ENCODE data around the gene BST1.

DNA sequence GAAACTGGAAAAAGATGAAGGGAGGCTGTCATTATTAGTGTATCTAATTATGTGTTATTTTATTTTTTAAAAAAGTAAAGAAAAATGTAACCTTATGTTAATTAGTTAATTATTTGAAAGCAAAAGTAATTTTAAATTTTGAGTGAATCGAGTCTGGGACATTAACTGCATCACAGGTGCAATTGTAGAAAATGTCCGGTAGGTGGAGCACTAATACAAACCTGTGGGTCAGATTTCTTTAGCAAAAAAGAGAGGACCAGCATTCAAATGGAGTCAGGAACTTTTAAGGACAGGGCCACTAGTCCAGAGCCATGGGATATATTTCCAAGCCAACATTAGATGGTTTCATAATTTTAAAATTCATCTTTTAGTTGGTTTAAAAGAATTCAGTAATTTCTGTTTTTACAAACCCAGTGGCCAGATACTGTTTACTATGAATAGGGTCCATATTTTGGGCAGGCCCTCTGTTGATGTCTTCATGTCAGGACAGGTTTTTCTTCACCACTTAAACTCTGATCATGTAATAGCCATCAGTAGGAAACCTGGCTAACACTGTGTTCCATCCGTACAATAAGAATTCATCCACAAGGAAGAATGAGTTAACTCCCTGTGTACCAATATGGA, 27.2 kb downstream of the BST1 start:
- TF ChIP-seq, protein P1, sequence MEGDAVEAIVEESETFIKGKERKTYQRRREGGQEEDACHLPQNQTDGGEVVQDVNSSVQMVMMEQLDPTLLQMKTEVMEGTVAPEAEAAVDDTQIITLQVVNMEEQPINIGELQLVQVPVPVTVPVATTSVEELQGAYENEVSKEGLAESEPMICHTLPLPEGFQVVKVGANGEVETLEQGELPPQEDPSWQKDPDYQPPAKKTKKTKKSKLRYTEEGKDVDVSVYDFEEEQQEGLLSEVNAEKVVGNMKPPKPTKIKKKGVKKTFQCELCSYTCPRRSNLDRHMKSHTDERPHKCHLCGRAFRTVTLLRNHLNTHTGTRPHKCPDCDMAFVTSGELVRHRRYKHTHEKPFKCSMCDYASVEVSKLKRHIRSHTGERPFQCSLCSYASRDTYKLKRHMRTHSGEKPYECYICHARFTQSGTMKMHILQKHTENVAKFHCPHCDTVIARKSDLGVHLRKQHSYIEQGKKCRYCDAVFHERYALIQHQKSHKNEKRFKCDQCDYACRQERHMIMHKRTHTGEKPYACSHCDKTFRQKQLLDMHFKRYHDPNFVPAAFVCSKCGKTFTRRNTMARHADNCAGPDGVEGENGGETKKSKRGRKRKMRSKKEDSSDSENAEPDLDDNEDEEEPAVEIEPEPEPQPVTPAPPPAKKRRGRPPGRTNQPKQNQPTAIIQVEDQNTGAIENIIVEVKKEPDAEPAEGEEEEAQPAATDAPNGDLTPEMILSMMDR (conservative IDR thresholded peaks at IDR 0.05 in 1 of 2, IDR thresholded peaks at IDR 0.05 in 1 of 2; ENCODE audit: low read depth in 1 of 2, low read length in 2 of 2): peak; percentile 78 to 84
- TF ChIP-seq EZH2 (IDR thresholded peaks at IDR 0.05; ENCODE audit: low read length, missing control alignments): no peak
